GM12878 (cell line): Measurements from ENCODE around the gene MGRN1. TPM values are rescaled to one million over a fixed set of nuclear protein-coding genes. Genes with fewer than 3 reads are reported as not detected.

Source experiments
- CEBPZ ChIP-seq: fragments of 150-350 bp; IDR thresholded peaks from 2 replicates; pipeline ENCODE4 v1.6.1; 2016; ENCODE audit warnings: low read depth, low read length
- DPF2 ChIP-seq: fragments of 450-650 bp; IDR thresholded peaks from 2 replicates; pipeline ENCODE4 v1.6.1; 2017; ENCODE audit warnings: mild to moderate bottlenecking
- E2F4 ChIP-seq: IDR thresholded peaks from 2 replicates; pipeline ENCODE4 v1.6.1; 2012; ENCODE audit warnings: low read depth, low read length, improper control_type of control experiment
- EP300 ChIP-seq, 2 experiments: fragments of 150-350 bp in 1 of 2; IDR thresholded peaks; 2 replicates each; pipeline ENCODE4 v1.6.1; 2011 to 2012; ENCODE audit warnings: low read depth in 2 of 2, low read length in 2 of 2, borderline replicate concordance in 1 of 2, improper control_type of control experiment in 1 of 2, inconsistent platforms in 1 of 2; ENCODE audit not compliant: control insufficient read depth in 1 of 2
- EZH2 ChIP-seq: IDR thresholded peaks from 2 replicates; pipeline ENCODE4 v1.6.1; 2012; ENCODE audit warnings: low read depth, mild to moderate bottlenecking, control low read depth, inconsistent platforms, low read length, borderline replicate concordance; ENCODE audit not compliant: control insufficient read depth
- FOXK2 ChIP-seq: fragments of 450-650 bp; IDR thresholded peaks from 2 replicates; pipeline ENCODE4 v1.6.1; 2017; ENCODE audit warnings: mild to moderate bottlenecking, moderate library complexity
- HDGF ChIP-seq: fragments of 450-650 bp; IDR thresholded peaks from 2 replicates; pipeline ENCODE4 v1.6.1; 2016; ENCODE audit warnings: antibody characterized with exemption
- MYB ChIP-seq: fragments of 150-350 bp; IDR thresholded peaks from 2 replicates; pipeline ENCODE4 v1.6.1; 2014; ENCODE audit warnings: mild to moderate bottlenecking, low read depth, low read length, borderline replicate concordance
- NR2C1 ChIP-seq: fragments of 450-650 bp; IDR thresholded peaks from 2 replicates; pipeline ENCODE4 v1.6.1; 2017; ENCODE audit warnings: antibody characterized with exemption, mild to moderate bottlenecking, moderate library complexity
- RBBP5 ChIP-seq: fragments of 200-600 bp; sonication (generic); conservative IDR thresholded peaks from 2 replicates; pipeline ENCODE4 v1.6.1; 2016
- REST ChIP-seq: IDR thresholded peaks from 2 replicates; pipeline ENCODE4 v1.6.1; 2012; ENCODE audit warnings: mild to moderate bottlenecking, low read depth, low read length
- SIN3A ChIP-seq: IDR thresholded peaks from 2 replicates; pipeline ENCODE4 v1.6.1; 2012; ENCODE audit warnings: low read depth, low read length, improper control_type of control experiment
- SMAD1 ChIP-seq: fragments of 450-650 bp; IDR thresholded peaks from 2 replicates; pipeline ENCODE4 v1.6.1; 2018; ENCODE audit warnings: mild to moderate bottlenecking, low read depth; ENCODE audit not compliant: partially characterized antibody
- SMAD5 ChIP-seq: IDR thresholded peaks from 2 replicates; pipeline ENCODE4 v1.6.1; 2016; ENCODE audit warnings: antibody characterized with exemption, low read depth
- STAT3 ChIP-seq: IDR thresholded peaks from 2 replicates; pipeline ENCODE4 v1.6.1; 2011; ENCODE audit warnings: low read depth, low read length, improper control_type of control experiment
- YBX1 ChIP-seq: fragments of 450-650 bp; IDR thresholded peaks from 2 replicates; pipeline ENCODE4 v1.6.1; 2016; ENCODE audit warnings: antibody characterized with exemption
- ZNF207 ChIP-seq: fragments of 450-650 bp; IDR thresholded peaks from 2 replicates; pipeline ENCODE4 v1.6.1; 2014; ENCODE audit warnings: antibody characterized with exemption, mild to moderate bottlenecking, borderline replicate concordance
- ZNF24 ChIP-seq: fragments of 450-650 bp; IDR thresholded peaks from 2 replicates; pipeline ENCODE4 v1.6.1; 2017; ENCODE audit warnings: antibody characterized with exemption, mild to moderate bottlenecking
- polyA plus RNA-seq, 11 experiments: library from polyadenylated mRNA; depleted of rRNA in 4 of 11; unstranded in 6 of 11; stranded (reverse) in 5 of 11; fragments of >200 nt; fragmentation: Nextera tagmentation in 4 of 11; fragmentation: Illumina TruSeq in 1 of 11; extraction: Ambion mirVana in 4 of 11; extraction: Trizol in 1 of 11; gene quantifications; 1 replicate in 1 of 11; 2 replicates in 10 of 11; pipeline versions ENCODE4 v1.2.1 to v1.2.3, GENCODE V29; 2011 to 2016; ENCODE audit warnings: inconsistent platforms in 2 of 11, missing spikeins in 2 of 11, low read depth in 1 of 11
- total RNA-seq, 4 experiments: library from RNA; depleted of rRNA in 3 of 4; stranded (reverse); fragments of >200 nt in 3 of 4; fragmentation: Illumina TruSeq in 1 of 4; extraction: Trizol in 1 of 4; gene quantifications; 2 replicates each; pipeline versions ENCODE4 v1.2.1 to v1.2.3, GENCODE V29; 2013 to 2021
- TF ChIP-seq, protein P1 (sequence below): fragments of 450-650 bp; IDR thresholded peaks from 2 replicates; pipeline ENCODE4 v1.6.1; 2018; ENCODE audit warnings: borderline replicate concordance, mild to moderate bottlenecking; ENCODE audit not compliant: partially characterized antibody

MGRN1 gene
- total and polyA plus RNA-seq, 10 of the 15 experiments (the other 5 are each of a cell fraction or from before 2014, with no cell fraction given): 0.35 to 86.7 (median 14.6) TPM

GRCh38 chr16:4624015-4624826, at the start of gene MGRN1 (continued):
- TF ChIP-seq EZH2 (no peak), SIN3A (peak; percentile 45; the same call in 1 of the 2 replicates), YBX1 (no peak), RBBP5 (no peak), ZNF24 (peak; percentile 85), HDGF (peak; percentile 75), SMAD5 (0 out of 2 replicates have a peak, but pooled peaks have one; percentile 8), MYB (no peak), REST (no peak), ZNF207 (peak; percentile 95; the same call in 1 of the 2 replicates), DPF2 (no peak), NR2C1 (peak; percentile 76), E2F4 (no peak), SMAD1 (peak; percentile 34), CEBPZ (no peak), FOXK2 (peak; percentile 98), EP300 (IDR thresholded peaks at IDR 0.05; ENCODE audit: borderline replicate concordance in 1 of 2, control insufficient read depth in 1 of 2, low read depth in 2 of 2, low read length in 2 of 2) (no peak), STAT3 (no peak)
- TF ChIP-seq, protein P1, sequence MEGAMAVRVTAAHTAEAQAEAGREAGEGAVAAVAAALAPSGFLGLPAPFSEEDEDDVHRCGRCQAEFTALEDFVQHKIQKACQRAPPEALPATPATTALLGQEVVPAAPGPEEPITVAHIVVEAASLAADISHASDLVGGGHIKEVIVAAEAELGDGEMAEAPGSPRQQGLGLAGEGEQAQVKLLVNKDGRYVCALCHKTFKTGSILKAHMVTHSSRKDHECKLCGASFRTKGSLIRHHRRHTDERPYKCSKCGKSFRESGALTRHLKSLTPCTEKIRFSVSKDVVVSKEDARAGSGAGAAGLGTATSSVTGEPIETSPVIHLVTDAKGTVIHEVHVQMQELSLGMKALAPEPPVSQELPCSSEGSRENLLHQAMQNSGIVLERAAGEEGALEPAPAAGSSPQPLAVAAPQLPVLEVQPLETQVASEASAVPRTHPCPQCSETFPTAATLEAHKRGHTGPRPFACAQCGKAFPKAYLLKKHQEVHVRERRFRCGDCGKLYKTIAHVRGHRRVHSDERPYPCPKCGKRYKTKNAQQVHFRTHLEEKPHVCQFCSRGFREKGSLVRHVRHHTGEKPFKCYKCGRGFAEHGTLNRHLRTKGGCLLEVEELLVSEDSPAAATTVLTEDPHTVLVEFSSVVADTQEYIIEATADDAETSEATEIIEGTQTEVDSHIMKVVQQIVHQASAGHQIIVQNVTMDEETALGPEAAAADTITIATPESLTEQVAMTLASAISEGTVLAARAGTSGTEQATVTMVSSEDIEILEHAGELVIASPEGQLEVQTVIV: peak; percentile 52
